Activated CD8-positive, alpha-beta memory T cell treated with anti-CD3 and anti-CD28 coated beads, Interleukin-2, amount 50 U/mL, for 1 hour (primary cell): ENCODE results near the gene ATE1.

ENCODE experiments used
- DNase-seq: peaks from one replicate; pipeline ENCODE4 v3.0.0-alpha.2; 2020; ENCODE audit errors: extremely low read depth

ATE1 gene

GRCh38 chr10:121696854-121697253 is 231.0 kb downstream of the ATE1 start:
- no peak for DNase-seq

- no peak for DNase-seq
These were observed 231.9 kb downstream of the ATE1 start for GRCh38 chr10:121695731-121696464.

DNA sequence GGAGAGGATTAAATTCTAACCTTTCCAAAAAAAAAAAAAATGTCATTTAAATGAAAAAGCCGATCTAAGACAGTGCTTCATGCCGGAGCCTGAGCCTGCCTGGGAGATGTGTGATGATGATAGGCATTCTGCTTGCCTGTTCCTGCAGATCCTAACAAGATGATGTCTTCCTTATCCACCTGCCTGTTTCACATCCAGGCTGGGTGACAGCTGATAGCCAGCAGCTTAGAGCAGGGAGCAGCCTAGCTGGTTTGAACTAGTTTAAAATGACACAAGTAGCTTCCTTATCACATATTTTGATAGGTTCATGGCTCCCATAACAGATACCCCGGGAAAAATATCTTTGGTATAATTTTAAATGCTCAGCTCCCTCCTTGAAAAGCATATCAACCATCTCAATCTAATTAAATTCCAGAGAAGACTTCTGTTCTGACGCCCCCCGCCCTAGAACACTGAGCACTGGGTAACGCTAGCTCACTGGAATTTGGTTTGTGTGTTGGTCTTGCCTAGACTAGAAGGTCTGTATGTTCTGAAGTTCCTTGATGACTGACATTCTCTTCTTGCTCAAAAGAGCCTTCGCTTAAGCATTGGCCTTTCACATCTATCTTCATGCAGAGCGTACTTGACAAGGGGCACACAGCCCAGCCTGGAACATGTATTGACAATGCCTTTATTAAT is 232.7 kb downstream of the ATE1 start:
- no peak for DNase-seq

GRCh38 chr10:121694327-121694965 is 233.4 kb downstream of the ATE1 start:
- no peak for DNase-seq

DNA sequence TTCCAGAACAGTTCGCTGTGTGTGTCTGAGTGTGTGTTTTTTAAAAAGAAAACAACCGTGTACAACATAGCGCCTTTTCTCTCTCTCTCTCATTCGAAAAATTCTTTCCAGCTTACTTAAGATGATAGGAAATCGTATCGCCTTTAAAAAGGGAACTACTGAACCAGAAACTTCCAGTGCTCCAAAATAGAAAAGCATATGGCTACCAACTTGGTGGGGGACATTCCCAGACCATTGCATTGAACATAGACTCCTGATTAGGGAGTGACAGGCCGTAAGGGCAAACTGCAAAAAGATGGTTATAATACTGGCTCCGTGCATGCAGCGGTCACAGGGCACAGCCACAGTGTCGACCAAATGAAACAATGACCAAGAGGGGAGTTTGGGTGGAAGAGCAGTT is 235.2 kb downstream of the ATE1 start:
- no peak for DNase-seq

DNA sequence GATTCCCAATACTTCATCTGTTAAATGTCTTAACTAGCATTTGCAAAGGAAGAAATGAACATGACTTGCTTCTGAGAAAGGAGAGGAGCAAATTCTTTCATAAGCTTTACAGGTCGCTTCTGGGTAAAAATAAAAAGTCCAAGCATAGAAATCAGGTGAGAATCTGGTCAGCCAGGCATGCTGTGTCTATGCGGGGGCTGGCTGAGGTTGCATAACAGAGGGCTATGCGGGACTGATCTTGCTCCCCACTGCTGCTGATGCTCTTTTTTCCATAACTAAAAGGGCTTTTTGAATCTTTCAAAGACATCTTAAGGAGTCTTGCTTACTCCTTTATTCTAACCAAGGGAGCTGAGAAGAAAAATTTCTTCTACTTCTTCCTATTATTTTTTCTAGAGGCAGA is 236.9 kb downstream of the ATE1 start:
- DNase-seq: no peak
